Neuronal stem cell (in vitro differentiated cells): Measurements from ENCODE around the gene VDAC1.

ENCODE experiments used
- DNase-seq: peaks from one replicate; pipeline ENCODE4 v3.0.0-alpha.2; 2013; ENCODE audit warnings: low spot score
- H2AFZ ChIP-seq: one replicate; pipeline ENCODE4 v1.6.1; 2013; ENCODE audit warnings: mild to moderate bottlenecking, low read length, inconsistent platforms
- H2AK5ac ChIP-seq: 2 replicates; pipeline ENCODE4 v1.6.1; 2013; ENCODE audit warnings: low read depth, mild to moderate bottlenecking, inconsistent platforms, low read length, moderate library complexity, mixed read lengths
- H2BK120ac ChIP-seq: 2 replicates; pipeline ENCODE4 v1.6.1; 2013; ENCODE audit warnings: low read depth, mild to moderate bottlenecking, inconsistent platforms, low read length, moderate library complexity, mixed read lengths
- H2BK12ac ChIP-seq: one replicate; pipeline ENCODE4 v1.6.1; 2013; ENCODE audit warnings: low read length, inconsistent platforms
- H2BK15ac ChIP-seq: 2 replicates; pipeline ENCODE4 v1.6.1; 2013; ENCODE audit warnings: mild to moderate bottlenecking, low read length, inconsistent platforms, mixed read lengths
- H2BK5ac ChIP-seq: one replicate; pipeline ENCODE4 v1.6.1; 2013; ENCODE audit warnings: inconsistent platforms, mild to moderate bottlenecking, low read length, moderate library complexity
- H3K14ac ChIP-seq: one replicate; pipeline ENCODE4 v1.6.1; 2013; ENCODE audit warnings: low read length, inconsistent platforms
- H3K18ac ChIP-seq: 2 replicates; pipeline ENCODE4 v1.6.1; 2013; ENCODE audit warnings: low read length, inconsistent platforms
- H3K23ac ChIP-seq: 2 replicates; pipeline ENCODE4 v1.6.1; 2013; ENCODE audit warnings: low read depth, mild to moderate bottlenecking, mixed read lengths, low read length, inconsistent platforms; ENCODE audit not compliant: poor library complexity
- H3K27ac ChIP-seq: replicated peaks from 3 replicates; pipeline ENCODE4 v1.5.1; 2013; ENCODE audit warnings: low read length, inconsistent platforms
- H3K27me3 ChIP-seq, 3 experiments: 2 replicates each; pipeline ENCODE4 v1.6.1; 2013; ENCODE audit warnings: low read length in 3 of 3, mild to moderate bottlenecking in 2 of 3, inconsistent platforms in 1 of 3, low read depth in 1 of 3, mixed read lengths in 1 of 3, moderate library complexity in 1 of 3; ENCODE audit not compliant: control insufficient read depth in 3 of 3, insufficient read depth in 3 of 3
- H3K36me3 ChIP-seq, 2 donors: replicated peaks in 1 of 2; 2 replicates each; pipeline ENCODE4 v1.6.1; 2013; ENCODE audit warnings: low read length in 2 of 2; ENCODE audit not compliant: control insufficient read depth in 2 of 2, insufficient read depth in 2 of 2
- H3K4ac ChIP-seq: 2 replicates; pipeline ENCODE4 v1.6.1; 2013; ENCODE audit warnings: inconsistent platforms, mild to moderate bottlenecking, low read length, moderate library complexity
- H3K4me1 ChIP-seq, 2 donors: 1 replicate in 1 of 2; 2 replicates in 1 of 2; pipeline ENCODE4 v1.6.1; 2013; ENCODE audit warnings: low read length in 2 of 2, low read depth in 1 of 2; ENCODE audit not compliant: control insufficient read depth in 2 of 2, insufficient read depth in 1 of 2
- H3K4me2 ChIP-seq: one replicate; pipeline ENCODE4 v1.6.1; 2013; ENCODE audit warnings: mild to moderate bottlenecking, low read length, inconsistent platforms; ENCODE audit not compliant: insufficient read depth, poor library complexity, severe bottlenecking
- H3K4me3 ChIP-seq, 2 donors: 2 replicates each; pipeline ENCODE4 v1.5.1; 2013; ENCODE audit warnings: low read length in 2 of 2, mild to moderate bottlenecking in 2 of 2, inconsistent platforms in 1 of 2, moderate library complexity in 1 of 2
- H3K79me1 ChIP-seq: one replicate; pipeline ENCODE4 v1.6.1; 2013; ENCODE audit warnings: low read depth, mild to moderate bottlenecking, inconsistent platforms, low read length, moderate library complexity
- H3K9ac ChIP-seq: one replicate; pipeline ENCODE4 v1.6.1; 2013; ENCODE audit warnings: mild to moderate bottlenecking, low read depth, low read length, inconsistent platforms; ENCODE audit not compliant: poor library complexity
- H3K9me3 ChIP-seq, 2 donors: replicated peaks in 1 of 2; 2 replicates each; pipeline versions ENCODE3 to v1.6.1; 2013; ENCODE audit warnings: low read length in 2 of 2, mild to moderate bottlenecking in 2 of 2, inconsistent platforms in 1 of 2, low read depth in 1 of 2, mixed read lengths in 1 of 2, moderate library complexity in 1 of 2; ENCODE audit not compliant: control insufficient read depth in 2 of 2, insufficient read depth in 1 of 2
- H4K8ac ChIP-seq: one replicate; pipeline ENCODE4 v1.6.1; 2013; ENCODE audit warnings: low read depth, mild to moderate bottlenecking, inconsistent platforms, low read length, moderate library complexity
- H4K91ac ChIP-seq: one replicate; pipeline ENCODE4 v1.6.1; 2013; ENCODE audit warnings: low read length, low read depth, mild to moderate bottlenecking, inconsistent platforms; ENCODE audit not compliant: poor library complexity
- WGBS, 2 donors: extraction: QIAGEN DNeasy Blood & Tissue Kit; methylation state at CpG; one replicate each; pipeline ENCODE4 v1.1.7; 2013; ENCODE audit warnings: missing lambda C conversion rate in 2 of 2, mixed read lengths in 1 of 2; ENCODE audit not compliant: insufficient read length in 2 of 2, insufficient replicate concordance in 1 of 2; ENCODE audit errors: extremely low coverage in 2 of 2; 5-methylcytosine and 5-hydroxymethylcytosine counted together

Gene VDAC1

GRCh38 chr5:133930061-133930812 lies 74.5 kb downstream of the VDAC1 start:
- no peak overlapping the region for H3K4me2 ChIP-seq
- H3K4ac ChIP-seq, result no peak overlapping the region
- H2BK12ac ChIP-seq, result no peak overlapping the region
- H3K9me3 ChIP-seq, result peaks cover 0 to 4% of the 10 kb centered on the region in 2 donors
- peak overlapping the region; percentile 15 for H3K18ac ChIP-seq
- no peak overlapping the region for H3K23ac ChIP-seq
- no peak overlapping the region for H2AK5ac ChIP-seq
- DNase-seq, result no peak
- no peak overlapping the region for H2BK120ac ChIP-seq
- H3K27me3 ChIP-seq, result peaks cover 0 to 45% (median 2%) of the 10 kb centered on the region in 3 experiments
- H3K36me3 ChIP-seq, result no peaks in the 10 kb centered on the region
- H3K4me3 ChIP-seq, result no peak overlapping the region
- H4K8ac ChIP-seq, result no peak overlapping the region
- no peak overlapping the region for H2BK15ac ChIP-seq
- no peak overlapping the region for H2AFZ ChIP-seq
- no peak overlapping the region for H4K91ac ChIP-seq
- no peaks in the 10 kb centered on the region for H3K79me1 ChIP-seq
- H3K4me1 ChIP-seq, result no peaks in the 10 kb centered on the region
- no peak overlapping the region for H3K27ac ChIP-seq
- H3K14ac ChIP-seq, result no peak overlapping the region
- WGBS, 2 donors, result no CpG with 5 or more reads among the region's 16 CpGs
- no peak overlapping the region for H3K9ac ChIP-seq
- H2BK5ac ChIP-seq, result no peak overlapping the region

GRCh38 chr5:133928587-133929393 lies 76.0 kb downstream of the VDAC1 start:
- Histone ChIP-seq H3K27ac (no peak overlapping the region), H2BK12ac (no peak overlapping the region), H3K4me3 (no peak overlapping the region), H3K36me3 (no peaks in the 10 kb centered on the region), H2AFZ (no peak overlapping the region), H3K79me1 (no peaks in the 10 kb centered on the region), H2BK15ac (no peak overlapping the region), H4K91ac (no peak overlapping the region), H3K4me2 (no peak overlapping the region), H2BK5ac (no peak overlapping the region), H3K14ac (no peak overlapping the region), H3K4me1 (no peaks in the 10 kb centered on the region), H4K8ac (no peak overlapping the region), H2BK120ac (no peak overlapping the region), H3K27me3 (peaks cover 0 to 56% (median 0%) of the 10 kb centered on the region in 3 experiments), H3K9me3 (peaks cover 0 to 4% of the 10 kb centered on the region in 2 donors), H3K9ac (no peak overlapping the region), H3K4ac (no peak overlapping the region), H2AK5ac (no peak overlapping the region), H3K23ac (no peak overlapping the region), H3K18ac (no peak overlapping the region)
- no peak for DNase-seq
- WGBS, 2 donors, result no CpG with 5 or more reads among the region's 9 CpGs

DNA sequence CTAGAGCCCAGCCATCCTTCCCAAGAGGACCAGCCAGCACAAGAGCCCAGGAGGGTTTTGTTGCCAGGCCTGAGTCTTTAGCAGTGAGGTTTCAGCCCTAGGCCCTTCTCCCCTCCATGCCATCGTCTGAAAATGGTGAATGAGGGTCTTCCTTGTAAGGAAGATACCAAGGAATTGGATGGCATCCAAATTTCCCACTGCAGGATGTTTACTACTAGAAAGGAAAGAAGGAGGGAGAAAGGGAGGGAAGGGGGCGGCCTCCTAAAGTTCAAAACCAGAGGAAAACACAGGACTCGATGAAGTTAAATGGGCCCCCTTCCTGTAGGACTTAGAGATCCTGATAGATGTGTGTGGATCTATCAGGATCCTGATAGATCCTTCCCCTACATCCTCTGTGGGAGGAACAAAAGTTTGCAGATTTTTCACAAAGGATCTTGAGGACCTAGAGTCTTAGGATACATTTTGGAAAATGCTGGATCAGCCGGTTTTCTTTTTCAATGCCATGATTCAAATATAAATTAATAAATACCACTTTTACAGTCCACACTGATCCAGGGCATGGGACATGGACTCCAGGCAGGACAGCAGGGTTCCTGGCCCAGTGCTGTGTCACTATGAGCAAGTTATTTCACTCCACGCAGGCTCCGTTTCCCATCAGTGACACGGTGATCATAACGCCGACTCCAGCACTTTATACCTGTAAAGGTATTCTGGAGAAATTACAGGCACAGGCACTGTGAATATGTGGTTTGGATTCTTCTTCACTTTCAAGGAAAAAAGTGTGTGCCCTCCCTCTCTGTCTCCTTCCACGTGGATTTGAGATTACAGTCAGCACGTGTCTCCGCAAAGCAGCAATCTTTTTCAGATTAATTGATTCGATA lies 77.2 kb downstream of the VDAC1 start:
- H3K4me3 ChIP-seq, result no peak overlapping the region
- H2AK5ac ChIP-seq, result no peak overlapping the region
- DNase-seq, result no peak

More for the DNA sequence above, 77.2 kb downstream of the VDAC1 start:
- no peak overlapping the region for H2AFZ ChIP-seq
- no peaks in the 10 kb centered on the region for H3K4me1 ChIP-seq
- no peak overlapping the region for H4K91ac ChIP-seq
- H3K36me3 ChIP-seq, result no peaks in the 10 kb centered on the region
- no peak overlapping the region for H3K14ac ChIP-seq
- no peak overlapping the region for H3K27ac ChIP-seq
- WGBS, 2 donors, result no CpG with 5 or more reads among the region's 13 CpGs
- no peak overlapping the region for H2BK15ac ChIP-seq
- no peak overlapping the region for H4K8ac ChIP-seq
- no peak overlapping the region for H2BK5ac ChIP-seq
- H3K9ac ChIP-seq, result no peak overlapping the region
- H3K23ac ChIP-seq, result no peak overlapping the region
- no peak overlapping the region for H2BK120ac ChIP-seq
- H2BK12ac ChIP-seq, result no peak overlapping the region
- H3K9me3 ChIP-seq, result peaks cover 0 to 4% of the 10 kb centered on the region in 2 donors
- peaks cover 0 to 56% (median 0%) of the 10 kb centered on the region in 3 experiments for H3K27me3 ChIP-seq
- H3K4ac ChIP-seq, result no peak overlapping the region
- H3K18ac ChIP-seq, result no peak overlapping the region
- no peaks in the 10 kb centered on the region for H3K79me1 ChIP-seq
- H3K4me2 ChIP-seq, result no peak overlapping the region
